Thyroid gland (tissue), 4 donors: ENCODE results near the gene COL16A1. TPM values are rescaled to one million over a fixed set of nuclear protein-coding genes. Genes with fewer than 3 reads are reported as not detected.

ENCODE experiments used
- DNase-seq, 2 donors: peaks; one replicate each; pipeline ENCODE4 v3.0.0-alpha.2; 2019
- H3K27ac ChIP-seq, 3 donors: fragments of 200-600 bp; sonication (generic); 1 replicate in 2 of 3; 2 replicates in 1 of 3; pipeline ENCODE4 v1.5.1; 2016 to 2019; ENCODE audit warnings: mild to moderate bottlenecking in 1 of 3, moderate library complexity in 1 of 3
- H3K27me3 ChIP-seq: fragments of 200-600 bp; sonication (generic); one replicate; pipeline ENCODE4 v1.5.1; 2019
- H3K36me3 ChIP-seq, 2 donors: fragments of 200-600 bp; sonication (generic); one replicate each; pipeline ENCODE4 v1.5.1; 2016 to 2019
- H3K4me1 ChIP-seq, 2 donors: fragments of 200-600 bp; sonication (generic); one replicate each; pipeline ENCODE4 v1.5.1; 2017 to 2019
- H3K4me3 ChIP-seq, 3 donors: fragments of 200-600 bp; sonication (generic); replicated peaks in 1 of 3; 1 replicate in 2 of 3; 2 replicates in 1 of 3; pipeline ENCODE4 v1.5.1; 2016; ENCODE audit warnings: mild to moderate bottlenecking in 1 of 3
- H3K9me3 ChIP-seq: fragments of 200-600 bp; sonication (generic); one replicate; pipeline ENCODE4 v1.5.1; 2017
- CTCF ChIP-seq, 6 experiments: fragments of 200-600 bp in 3 of 6; fragments of 450-650 bp in 3 of 6; sonication (generic) in 3 of 6; IDR thresholded peaks; one replicate each; pipeline ENCODE4 v1.5.1; 2016 to 2019; ENCODE audit warnings: antibody characterized with exemption in 6 of 6, mild to moderate bottlenecking in 2 of 6, inconsistent platforms in 1 of 6, moderate library complexity in 1 of 6
- POLR2A ChIP-seq, 2 donors: fragments of 450-650 bp; IDR thresholded peaks; one replicate each; pipeline ENCODE4 v1.6.1; 2017; ENCODE audit warnings: antibody characterized with exemption in 2 of 2, mild to moderate bottlenecking in 2 of 2, moderate library complexity in 1 of 2
- WGBS, 2 donors: methylation state at CpG; one replicate each; pipeline ENCODE4 v1.1.5; 2017; 5-methylcytosine and 5-hydroxymethylcytosine counted together
- intact Hi-C: fragments of 100-400 bp; cut with DNase I; formaldehyde crosslinking; loops from one replicate; pipeline ENCODE4 v1.15.1; 2023
- total RNA-seq, 4 donors: library from RNA; depleted of rRNA; stranded (reverse); fragments of >200 nt; gene quantifications; one replicate each; pipeline ENCODE4 v1.2.3, GENCODE V29; 2016

The COL16A1 gene
- total RNA-seq, 4 donors from 2014 or later, result 61.3 to 121 (median 97.1) TPM

DNA sequence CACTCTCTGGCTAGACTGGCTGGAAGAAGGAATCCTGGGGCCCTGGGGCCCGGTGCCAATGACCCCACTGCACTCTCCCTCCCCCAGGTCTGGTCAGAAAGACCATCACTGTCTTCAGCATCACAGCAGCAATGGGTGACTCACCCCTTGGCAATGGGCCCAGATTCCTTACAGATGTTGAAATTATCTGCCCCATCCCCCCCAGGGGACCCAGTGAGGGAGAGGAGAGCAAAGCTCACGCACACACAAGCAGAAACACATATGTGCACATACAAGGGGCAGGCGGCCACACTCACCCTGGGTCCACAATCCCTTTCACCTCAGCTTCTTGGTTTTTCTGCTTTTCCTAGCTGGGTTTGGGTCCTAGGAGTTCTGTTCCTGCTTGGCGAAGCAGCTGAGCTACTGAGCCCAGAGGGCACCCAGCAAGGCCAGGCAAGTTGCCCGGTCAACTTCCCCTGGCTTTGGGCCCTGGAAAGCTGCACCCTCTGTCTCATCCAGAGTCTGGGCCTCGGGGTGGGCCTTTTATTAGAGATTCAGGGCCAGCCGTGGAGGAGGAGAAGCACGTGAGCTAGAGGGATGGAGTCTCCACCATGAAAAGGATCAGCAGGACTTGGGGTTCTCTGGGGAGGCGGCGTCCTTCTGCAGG, 2.6 kb downstream of the COL16A1 start:
- WGBS, 2 donors, result 51 to 76% methylated on average over 10 of the region's 10 CpGs
- TF ChIP-seq POLR2A (IDR thresholded peaks at IDR 0.05) (no peak), CTCF (IDR thresholded peaks at IDR 0.05) (no peak)
- peak; percentile 67 for DNase-seq
- H3K4me1 ChIP-seq, result peaks cover 18 to 53% of the 10 kb centered on the region in 2 donors
- intact Hi-C loops, result no loop called here
- H3K4me3 ChIP-seq, result no peak overlapping the region
- peak overlapping the region; percentile 34 to 64 (median 39) for H3K27ac ChIP-seq
- H3K27me3 ChIP-seq, result no peaks in the 10 kb centered on the region
- no peaks in the 10 kb centered on the region for H3K36me3 ChIP-seq
- no peaks in the 10 kb centered on the region for H3K9me3 ChIP-seq

- intact Hi-C loops, result no loop called here
- Histone ChIP-seq H3K9me3 (no peaks in the 10 kb centered on the region), H3K36me3 (no peaks in the 10 kb centered on the region), H3K4me1 (peaks cover 18 to 58% of the 10 kb centered on the region in 2 donors), H3K27ac (peak overlapping the region in 2 of 3 donors; percentile 34 to 64), H3K27me3 (no peaks in the 10 kb centered on the region), H3K4me3 (no peak overlapping the region)
- TF ChIP-seq POLR2A (IDR thresholded peaks at IDR 0.05) (no peak), CTCF (IDR thresholded peaks at IDR 0.05) (no peak)
- no peak for DNase-seq
- 82 to 83% methylated on average over 7 of the region's 7 CpGs for WGBS, 2 donors
Measured at GRCh38 chr1:31700468-31701090, 3.2 kb downstream of the COL16A1 start.

DNA sequence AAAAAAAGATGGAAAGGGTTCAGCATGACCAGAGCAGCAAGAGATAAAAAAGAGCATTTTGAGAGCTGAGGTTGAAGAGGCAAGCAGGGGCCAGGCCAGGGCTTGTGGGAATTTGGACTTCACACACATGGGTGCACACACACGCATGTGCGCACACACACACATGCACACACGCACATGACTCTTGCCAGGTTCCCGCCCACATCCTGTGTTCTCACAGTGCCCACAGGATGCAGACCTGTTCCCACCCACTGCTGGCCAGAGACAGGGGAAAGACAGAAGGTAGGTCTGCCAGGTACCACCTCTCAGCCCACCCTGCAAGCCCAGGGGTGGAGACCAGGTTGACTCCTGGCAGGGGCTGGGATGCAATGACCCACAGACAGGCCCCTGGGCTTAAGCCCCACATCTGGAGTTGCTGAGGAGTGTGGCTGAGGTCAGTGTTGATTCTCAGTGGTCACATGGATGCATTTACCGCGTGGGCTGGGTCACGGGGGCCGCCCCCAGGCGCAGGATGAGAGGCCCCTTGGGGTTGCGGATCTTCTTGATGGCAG, 4.4 kb downstream of the COL16A1 start:
- H3K9me3 ChIP-seq, result no peaks in the 10 kb centered on the region
- no peak overlapping the region for H3K27ac ChIP-seq
- H3K27me3 ChIP-seq, result no peaks in the 10 kb centered on the region
- H3K36me3 ChIP-seq, result no peaks in the 10 kb centered on the region
- intact Hi-C loops, result no loop called here
- peaks cover 18 to 49% of the 10 kb centered on the region in 2 donors for H3K4me1 ChIP-seq
- 78 to 84% methylated on average over 7 to 10 of the region's 10 CpGs for WGBS, 2 donors
- no peak overlapping the region for H3K4me3 ChIP-seq
- TF ChIP-seq POLR2A (IDR thresholded peaks at IDR 0.05) (no peak), CTCF (IDR thresholded peaks at IDR 0.05) (no peak)
- no peak for DNase-seq

GRCh38 chr1:31697369-31697984, 6.3 kb downstream of the COL16A1 start:
- intact Hi-C loops, result no loop called here
- Histone ChIP-seq H3K9me3 (no peaks in the 10 kb centered on the region), H3K27ac (no peak overlapping the region), H3K4me1 (peaks cover 8 to 35% of the 10 kb centered on the region in 2 donors), H3K27me3 (no peaks in the 10 kb centered on the region), H3K36me3 (no peaks in the 10 kb centered on the region), H3K4me3 (no peak overlapping the region)
- no peak for TF ChIP-seq POLR2A (IDR thresholded peaks at IDR 0.05)
- no peak for TF ChIP-seq CTCF (IDR thresholded peaks at IDR 0.05)
- no peak for DNase-seq
- WGBS, 2 donors, result 91 to 92% methylated on average over 12 of the region's 12 CpGs
